GM13976 (cell line): ENCODE results near the gene SYVN1.

ENCODE experiments used
- DNase-seq: peaks from one replicate; pipeline ENCODE4 v3.0.0; 2012; ENCODE audit warnings: low spot score
- in situ Hi-C: fragments of 300-500 bp; cut with MboI; formaldehyde crosslinking; loops from one replicate; pipeline ENCODE4 v1.12.0; 2022; ENCODE audit warnings: low sequenced_read_pairs, mixed read lengths, inconsistent platforms; ENCODE audit not compliant: unreplicated experiment
- TF ChIP-seq, protein P1 (sequence below): IDR thresholded peaks from 2 replicates; pipeline ENCODE4 v1.5.1; 2012; ENCODE audit warnings: borderline replicate concordance, mild to moderate bottlenecking; ENCODE audit not compliant: insufficient read depth; ENCODE audit errors: extremely low read depth, missing control alignments, control extremely low read depth

Gene SYVN1

DNA sequence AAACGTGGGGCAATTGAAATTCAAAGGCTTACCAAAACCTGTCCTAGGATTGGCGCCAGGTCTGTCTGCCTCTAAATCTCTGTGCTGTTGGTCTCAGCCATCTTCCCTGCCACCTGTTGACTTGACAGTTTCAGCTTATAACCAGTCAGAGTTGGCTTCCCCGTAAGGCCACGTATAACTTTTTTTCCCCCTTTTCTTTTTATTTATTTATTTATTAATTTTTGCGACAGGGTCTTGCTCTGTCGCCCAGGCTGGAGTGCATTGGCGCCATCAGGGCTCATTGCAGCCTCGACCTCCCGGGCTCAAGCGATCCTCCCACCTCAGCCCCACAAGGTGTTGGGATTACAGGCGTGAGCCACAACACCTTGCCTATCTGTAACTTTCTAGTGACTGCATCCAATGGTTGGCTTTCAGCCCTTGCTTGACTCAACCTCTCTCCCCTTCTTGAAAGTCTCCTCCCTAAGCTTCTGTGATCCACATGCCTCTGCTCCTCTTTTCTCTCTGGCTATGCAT, 1.4 kb upstream of the SYVN1 start:
- in situ Hi-C loops, result no loop called here
- TF ChIP-seq, protein P1, sequence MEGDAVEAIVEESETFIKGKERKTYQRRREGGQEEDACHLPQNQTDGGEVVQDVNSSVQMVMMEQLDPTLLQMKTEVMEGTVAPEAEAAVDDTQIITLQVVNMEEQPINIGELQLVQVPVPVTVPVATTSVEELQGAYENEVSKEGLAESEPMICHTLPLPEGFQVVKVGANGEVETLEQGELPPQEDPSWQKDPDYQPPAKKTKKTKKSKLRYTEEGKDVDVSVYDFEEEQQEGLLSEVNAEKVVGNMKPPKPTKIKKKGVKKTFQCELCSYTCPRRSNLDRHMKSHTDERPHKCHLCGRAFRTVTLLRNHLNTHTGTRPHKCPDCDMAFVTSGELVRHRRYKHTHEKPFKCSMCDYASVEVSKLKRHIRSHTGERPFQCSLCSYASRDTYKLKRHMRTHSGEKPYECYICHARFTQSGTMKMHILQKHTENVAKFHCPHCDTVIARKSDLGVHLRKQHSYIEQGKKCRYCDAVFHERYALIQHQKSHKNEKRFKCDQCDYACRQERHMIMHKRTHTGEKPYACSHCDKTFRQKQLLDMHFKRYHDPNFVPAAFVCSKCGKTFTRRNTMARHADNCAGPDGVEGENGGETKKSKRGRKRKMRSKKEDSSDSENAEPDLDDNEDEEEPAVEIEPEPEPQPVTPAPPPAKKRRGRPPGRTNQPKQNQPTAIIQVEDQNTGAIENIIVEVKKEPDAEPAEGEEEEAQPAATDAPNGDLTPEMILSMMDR, result no peak
- DNase-seq, result no peak

- TF ChIP-seq, protein P1, result no peak
- in situ Hi-C loops, result no loop called here
Measured at GRCh38 chr11:65134952-65135632, 773 bp upstream of the SYVN1 start.

DNA sequence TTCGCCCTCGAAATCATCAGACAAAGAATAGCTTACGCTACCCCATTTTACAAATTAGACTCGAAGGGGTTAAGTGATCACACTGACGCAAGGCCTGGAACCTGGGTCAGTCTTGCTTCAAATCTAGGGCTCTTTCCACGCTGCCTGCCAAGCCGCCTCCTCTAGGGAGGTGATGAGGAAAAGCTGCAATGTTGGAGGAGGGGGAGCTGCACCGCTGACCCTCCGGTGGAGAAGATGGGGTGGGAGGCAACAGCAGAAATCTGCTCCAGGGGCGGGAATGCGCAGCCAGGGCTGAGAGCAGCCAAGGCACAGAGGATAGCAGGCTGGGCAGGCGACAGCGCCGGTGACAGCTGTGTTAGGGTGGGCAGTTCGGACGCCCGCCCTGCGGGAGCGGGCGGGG, 595 bp downstream of the SYVN1 start:
- in situ Hi-C loops, result no loop called here
- TF ChIP-seq, protein P1, result no peak
- no peak for DNase-seq

More at GRCh38 chr11:65134952-65135632, 773 bp upstream of the SYVN1 start:
- peak; percentile 95 for DNase-seq

GRCh38 chr11:65132988-65133700, 1.2 kb downstream of the SYVN1 start:
- TF ChIP-seq, protein P1, result no peak
- DNase-seq, result peak; percentile 74
- in situ Hi-C loops, result no loop called here

DNA sequence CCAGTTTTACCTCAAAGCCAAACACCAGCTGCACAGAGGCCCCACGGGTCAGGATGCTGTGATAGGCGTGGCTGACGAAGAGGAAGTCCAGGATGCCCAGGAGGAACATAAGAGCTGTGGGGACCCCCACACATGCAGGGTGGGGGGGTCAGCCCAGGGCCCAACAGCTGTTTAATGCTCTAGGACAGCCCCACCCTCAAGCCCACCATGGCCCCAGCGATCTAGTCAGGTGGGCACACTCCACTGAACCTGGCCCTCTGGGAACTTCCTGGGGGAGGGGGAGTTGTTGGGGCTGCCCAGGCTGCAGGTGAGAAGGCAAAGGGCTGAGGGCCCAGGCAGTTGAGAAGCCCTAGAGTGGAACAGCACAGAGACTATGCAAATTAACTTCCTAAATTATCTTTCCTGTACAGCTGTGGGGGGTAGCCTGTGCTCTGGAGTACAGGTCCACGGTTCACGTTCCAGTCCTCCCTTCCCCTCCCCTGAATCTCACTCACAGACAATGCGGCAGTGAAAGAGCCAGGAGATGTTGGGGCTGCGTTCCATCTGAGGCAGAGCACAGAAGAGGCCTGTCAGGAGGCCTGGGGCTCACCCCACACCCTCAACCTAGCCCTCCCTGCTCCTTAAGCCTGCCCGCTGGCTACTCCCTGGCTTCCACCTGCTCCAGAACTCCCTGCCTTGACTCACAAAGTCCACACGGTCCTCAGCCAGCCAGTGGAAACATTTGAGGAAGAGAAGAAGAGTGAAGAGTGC, 1.9 kb downstream of the SYVN1 start:
- peak; percentile 69 for DNase-seq
- TF ChIP-seq, protein P1, result no peak
- in situ Hi-C loops, result no loop called here

- no peak for DNase-seq
- in situ Hi-C loops, result no loop called here
- TF ChIP-seq, protein P1, result no peak
Measured at GRCh38 chr11:65131895-65132237, 2.5 kb downstream of the SYVN1 start.
